ENCODE data around the gene NRTN.

DNA sequence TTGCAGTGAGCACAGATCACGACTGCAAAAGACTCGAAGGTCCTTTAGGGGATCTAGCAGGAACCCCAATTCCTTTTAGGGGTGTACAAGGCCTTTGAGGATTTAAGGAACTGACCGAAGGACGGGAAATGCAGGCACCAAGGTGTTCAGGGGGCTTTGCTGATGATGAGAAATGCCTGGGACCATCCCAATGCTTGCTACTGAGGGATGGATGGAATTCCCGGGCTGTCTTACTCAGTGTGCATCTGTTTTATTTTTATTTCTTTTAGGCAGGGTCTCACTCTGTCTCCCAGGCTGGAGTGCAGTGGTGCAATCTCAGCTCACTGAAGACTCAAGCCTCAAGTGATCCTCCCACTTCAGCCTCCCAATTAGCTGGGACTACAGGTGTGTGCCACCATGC is 31.6 kb upstream of the NRTN start:
- TF ChIP-seq CTCF (IDR thresholded peaks at IDR 0.05) = no peak
- no peak for TF ChIP-seq POLR2A (IDR thresholded peaks at IDR 0.05; ENCODE audit: low read depth)
- TF ChIP-seq POLR2AphosphoS5 (IDR thresholded peaks at IDR 0.05) = no peak
- no peak for TF ChIP-seq EP300 (IDR thresholded peaks at IDR 0.05)
